Nucleus accumbens (tissue), 56 donors: ENCODE results near the gene PSG2.
A peak's percentile ranks its signal among the peaks of the same experiment; 100 is the strongest.
"Not testable (repeated sequence)": the region's sequence is repeated elsewhere in the genome, so short reads cannot be mapped to it uniquely, and the experiment has no call there.

Experiments used
- DNase-seq, 56 donors: peaks; one replicate each; lab custom pipeline; 2025; lab: John Stamatoyannopoulos, UW

The PSG2 gene

GRCh38 chr19:43082601-43083000, at the start of gene PSG2:
Gene PSG2 (minus strand): TSS chr19:43082701. CDS start chr19:43082569, 132 bp downstream.
- DNase-seq: not testable (repeated sequence)

GRCh38 chr19:43131281-43131842, 48.9 kb upstream of the PSG2 start:
- not testable (repeated sequence) for DNase-seq

GRCh38 chr19:43129197-43129596, 46.7 kb upstream of the PSG2 start:
- DNase-seq: not testable (repeated sequence)

GRCh38 chr19:43127336-43127735, 44.8 kb upstream of the PSG2 start:
- not testable (repeated sequence) for DNase-seq

- DNase-seq: no peak
These were observed 44.2 kb upstream of the PSG2 start for GRCh38 chr19:43126720-43127119.

- no peak for DNase-seq
These were observed 41.9 kb upstream of the PSG2 start for GRCh38 chr19:43124360-43124759.

- DNase-seq: not testable (repeated sequence)
These were observed 38.0 kb upstream of the PSG2 start for GRCh38 chr19:43120433-43121026.

GRCh38 chr19:43119526-43119925, 37.0 kb upstream of the PSG2 start:
- not testable (repeated sequence) for DNase-seq

- not testable (repeated sequence) for DNase-seq
These were observed 33.9 kb upstream of the PSG2 start for GRCh38 chr19:43116421-43116820.

- DNase-seq: not testable (repeated sequence)
These were observed 33.0 kb upstream of the PSG2 start for GRCh38 chr19:43115548-43115947.

- not testable (repeated sequence) for DNase-seq
These were observed 32.6 kb upstream of the PSG2 start for GRCh38 chr19:43115064-43115463.

- not testable (repeated sequence) for DNase-seq
These were observed 32.1 kb upstream of the PSG2 start for GRCh38 chr19:43114626-43115025.

- not testable (repeated sequence) for DNase-seq
These were observed 24.9 kb upstream of the PSG2 start for GRCh38 chr19:43107401-43107800.

- no peak for DNase-seq
These were observed 23.0 kb upstream of the PSG2 start for GRCh38 chr19:43105496-43105895.

GRCh38 chr19:43104215-43104850, 21.8 kb upstream of the PSG2 start:
- DNase-seq: not testable (repeated sequence)

GRCh38 chr19:43101950-43102349, 19.4 kb upstream of the PSG2 start:
- DNase-seq: no peak

- DNase-seq: not testable (repeated sequence)
These were observed 15.9 kb upstream of the PSG2 start for GRCh38 chr19:43098416-43098815.

GRCh38 chr19:43087702-43088340, 5.3 kb upstream of the PSG2 start:
- peak in 22 of 56 donors; percentile 0 to 57 (median 14) for DNase-seq

- not testable (repeated sequence) for DNase-seq
These were observed 3.5 kb upstream of the PSG2 start for GRCh38 chr19:43085796-43086530.

GRCh38 chr19:43084196-43084832, 1.8 kb upstream of the PSG2 start:
- peak in 5 of 56 donors; percentile 1 to 18 (median 2) for DNase-seq
